Naive B cell (primary cell): ENCODE results near the gene SDK1. TPM values are rescaled to one million over a fixed set of nuclear protein-coding genes. Genes with fewer than 3 reads are reported as not detected.

Experiments
- ATAC-seq, 2 donors: fragments of 150-1000 bp; cut with Tn5 transposase; 2 replicates each; pipeline ENCODE4 v1.10.0; 2021; ENCODE audit warnings: low read depth in 2 of 2, mild to moderate bottlenecking in 2 of 2, moderate library complexity in 2 of 2
- DNase-seq: peaks from one replicate; pipeline ENCODE4 v3.0.0; 2022
- H3K27ac Mint-ChIP-seq, 6 donors: one replicate each; pipeline ENCODE4 v1.8.0; 2020 to 2022; ENCODE audit warnings: mild to moderate bottlenecking in 6 of 6, mixed read lengths in 6 of 6, moderate library complexity in 5 of 6, inconsistent platforms in 2 of 6
- H3K27me3 Mint-ChIP-seq, 3 donors: one replicate each; pipeline ENCODE4 v1.8.0; 2021 to 2022; ENCODE audit warnings: mixed read lengths in 3 of 3, mild to moderate bottlenecking in 1 of 3
- H3K36me3 Mint-ChIP-seq, 2 donors: one replicate each; pipeline ENCODE4 v1.8.0; 2020 to 2022; ENCODE audit warnings: mixed read lengths in 2 of 2, inconsistent platforms in 1 of 2, mild to moderate bottlenecking in 1 of 2
- H3K4me1 Mint-ChIP-seq, 3 donors: one replicate each; pipeline ENCODE4 v1.8.0; 2020 to 2022; ENCODE audit warnings: mixed read lengths in 3 of 3, inconsistent platforms in 1 of 3, mild to moderate bottlenecking in 1 of 3, moderate library complexity in 1 of 3
- H3K4me3 Mint-ChIP-seq, 8 donors: one replicate each; pipeline ENCODE4 v1.8.0; 2020 to 2022; ENCODE audit warnings: mild to moderate bottlenecking in 8 of 8, mixed read lengths in 8 of 8, moderate library complexity in 8 of 8, inconsistent platforms in 2 of 8
- H3K9me3 Mint-ChIP-seq, 7 donors: one replicate each; pipeline ENCODE4 v1.8.0; 2020 to 2022; ENCODE audit warnings: mixed read lengths in 7 of 7, mild to moderate bottlenecking in 5 of 7, inconsistent platforms in 2 of 7, moderate library complexity in 1 of 7
- polyA plus RNA-seq, 6 donors: library from polyadenylated mRNA; unstranded; fragments of 300-500 nt; fragmentation: Illumina TruSeq; gene quantifications; one replicate each; pipeline ENCODE4 v1.2.3, GENCODE V29; 2021; ENCODE audit warnings: low read depth in 6 of 6

The SDK1 gene
- polyA plus RNA-seq, 6 donors from 2014 or later = 0.15 to 0.60 (median 0.38) TPM; not detected in 2

GRCh38 chr7:3847336-3847735 lies 546.3 kb downstream of the SDK1 start:
- ATAC-seq = no peak
- no peaks in the 10 kb centered on the region for H3K36me3 Mint-ChIP-seq
- no peak overlapping the region for H3K4me3 Mint-ChIP-seq
- H3K4me1 Mint-ChIP-seq = no peaks in the 10 kb centered on the region
- H3K9me3 Mint-ChIP-seq = peaks cover 0 to 3% (median 0%) of the 10 kb centered on the region in 7 donors
- no peak for DNase-seq
- peaks cover 0 to 13% (median 12%) of the 10 kb centered on the region in 3 donors for H3K27me3 Mint-ChIP-seq
- H3K27ac Mint-ChIP-seq = peak overlapping the region in 1 of 6 donors; percentile 41

- Mint-ChIP-seq H3K4me3 (no peak overlapping the region), H3K36me3 (no peaks in the 10 kb centered on the region), H3K4me1 (peaks cover 0 to 6% (median 0%) of the 10 kb centered on the region in 3 donors), H3K27ac (no peak overlapping the region), H3K9me3 (peaks cover 0 to 13% (median 3%) of the 10 kb centered on the region in 7 donors), H3K27me3 (peaks cover 8 to 15% (median 15%) of the 10 kb centered on the region in 3 donors)
- DNase-seq = no peak
- ATAC-seq = no peak
Measured at GRCh38 chr7:3859431-3859830, 558.4 kb downstream of the SDK1 start.

GRCh38 chr7:3860932-3861331 lies 559.9 kb downstream of the SDK1 start:
- H3K36me3 Mint-ChIP-seq = no peaks in the 10 kb centered on the region
- H3K27ac Mint-ChIP-seq = no peak overlapping the region
- H3K9me3 Mint-ChIP-seq = peaks cover 0 to 17% (median 3%) of the 10 kb centered on the region in 7 donors
- H3K4me3 Mint-ChIP-seq = no peak overlapping the region
- ATAC-seq (no peak), DNase-seq (no peak)
- H3K4me1 Mint-ChIP-seq = peaks cover 0 to 6% (median 0%) of the 10 kb centered on the region in 3 donors
- peaks cover 11 to 17% (median 12%) of the 10 kb centered on the region in 3 donors for H3K27me3 Mint-ChIP-seq

GRCh38 chr7:3861386-3861785 lies 560.3 kb downstream of the SDK1 start:
- Mint-ChIP-seq H3K9me3 (peaks cover 0 to 17% (median 3%) of the 10 kb centered on the region in 7 donors), H3K27me3 (peaks cover 11 to 17% (median 15%) of the 10 kb centered on the region in 3 donors), H3K36me3 (no peaks in the 10 kb centered on the region), H3K4me1 (peaks cover 0 to 6% (median 0%) of the 10 kb centered on the region in 3 donors), H3K4me3 (no peak overlapping the region), H3K27ac (no peak overlapping the region)
- no peak for ATAC-seq
- DNase-seq = no peak

- Mint-ChIP-seq H3K27me3 (peaks cover 11 to 17% (median 15%) of the 10 kb centered on the region in 3 donors), H3K27ac (no peak overlapping the region), H3K36me3 (no peaks in the 10 kb centered on the region), H3K4me3 (no peak overlapping the region), H3K4me1 (peaks cover 0 to 6% (median 0%) of the 10 kb centered on the region in 3 donors), H3K9me3 (peaks cover 0 to 17% (median 3%) of the 10 kb centered on the region in 7 donors)
- ATAC-seq = peak; percentile 25 to 32
- no peak for DNase-seq
Measured at GRCh38 chr7:3861941-3862340, 560.9 kb downstream of the SDK1 start.

- DNase-seq (no peak), ATAC-seq (no peak)
- H3K27me3 Mint-ChIP-seq = peaks cover 11 to 17% (median 15%) of the 10 kb centered on the region in 3 donors
- no peak overlapping the region for H3K4me3 Mint-ChIP-seq
- no peak overlapping the region for H3K27ac Mint-ChIP-seq
- H3K9me3 Mint-ChIP-seq = peaks cover 0 to 17% (median 3%) of the 10 kb centered on the region in 7 donors
- H3K4me1 Mint-ChIP-seq = peaks cover 0 to 6% (median 0%) of the 10 kb centered on the region in 3 donors
- no peaks in the 10 kb centered on the region for H3K36me3 Mint-ChIP-seq
Measured at GRCh38 chr7:3862774-3863173, 561.7 kb downstream of the SDK1 start.

GRCh38 chr7:3866277-3866676 lies 565.2 kb downstream of the SDK1 start:
- DNase-seq (no peak), ATAC-seq (no peak)
- Mint-ChIP-seq H3K27ac (no peak overlapping the region), H3K4me1 (peaks cover 0 to 6% (median 0%) of the 10 kb centered on the region in 3 donors), H3K4me3 (peak overlapping the region in 1 of 8 donors; percentile 29), H3K36me3 (no peaks in the 10 kb centered on the region), H3K27me3 (peaks cover 11 to 16% (median 15%) of the 10 kb centered on the region in 3 donors), H3K9me3 (peaks cover 0 to 19% (median 3%) of the 10 kb centered on the region in 7 donors)

GRCh38 chr7:3867863-3868262 lies 566.8 kb downstream of the SDK1 start:
- Mint-ChIP-seq H3K4me1 (no peaks in the 10 kb centered on the region), H3K36me3 (no peaks in the 10 kb centered on the region), H3K27ac (no peak overlapping the region), H3K27me3 (peaks cover 11 to 27% (median 19%) of the 10 kb centered on the region in 3 donors), H3K4me3 (no peak overlapping the region), H3K9me3 (peaks cover 0 to 31% (median 4%) of the 10 kb centered on the region in 7 donors)
- DNase-seq (no peak), ATAC-seq (no peak)

- DNase-seq = no peak
- H3K4me1 Mint-ChIP-seq = no peaks in the 10 kb centered on the region
- H3K36me3 Mint-ChIP-seq = peaks cover 0 to 10% of the 10 kb centered on the region in 2 donors
- H3K27me3 Mint-ChIP-seq = peaks cover 13 to 29% (median 17%) of the 10 kb centered on the region in 3 donors
- no peak overlapping the region for H3K4me3 Mint-ChIP-seq
- H3K27ac Mint-ChIP-seq = no peak overlapping the region
- no peak for ATAC-seq
- peaks cover 0 to 7% (median 3%) of the 10 kb centered on the region in 7 donors for H3K9me3 Mint-ChIP-seq
Measured at GRCh38 chr7:3879355-3880075, 578.5 kb downstream of the SDK1 start.

GRCh38 chr7:3880228-3880987 lies 579.4 kb downstream of the SDK1 start:
- Mint-ChIP-seq H3K27ac (no peak overlapping the region), H3K9me3 (peaks cover 0 to 5% (median 0%) of the 10 kb centered on the region in 7 donors), H3K27me3 (peaks cover 10 to 21% (median 12%) of the 10 kb centered on the region in 3 donors), H3K4me3 (no peak overlapping the region), H3K36me3 (peaks cover 0 to 1% of the 10 kb centered on the region in 2 donors), H3K4me1 (no peaks in the 10 kb centered on the region)
- DNase-seq = no peak
- ATAC-seq = no peak

GRCh38 chr7:3882782-3883181 lies 581.7 kb downstream of the SDK1 start:
- no peak for DNase-seq
- H3K4me1 Mint-ChIP-seq = no peaks in the 10 kb centered on the region
- H3K36me3 Mint-ChIP-seq = no peaks in the 10 kb centered on the region
- H3K4me3 Mint-ChIP-seq = no peak overlapping the region
- peaks cover 11 to 14% (median 12%) of the 10 kb centered on the region in 3 donors for H3K27me3 Mint-ChIP-seq
- no peak overlapping the region for H3K27ac Mint-ChIP-seq
- peaks cover 0 to 5% (median 0%) of the 10 kb centered on the region in 7 donors for H3K9me3 Mint-ChIP-seq
- ATAC-seq = no peak

GRCh38 chr7:3884543-3884942 lies 583.5 kb downstream of the SDK1 start:
- Mint-ChIP-seq H3K9me3 (peaks cover 0 to 5% (median 0%) of the 10 kb centered on the region in 7 donors), H3K27me3 (peaks cover 9 to 14% (median 12%) of the 10 kb centered on the region in 3 donors), H3K27ac (no peak overlapping the region), H3K4me3 (no peak overlapping the region), H3K4me1 (no peaks in the 10 kb centered on the region), H3K36me3 (no peaks in the 10 kb centered on the region)
- DNase-seq (no peak), ATAC-seq (no peak)

GRCh38 chr7:3887096-3887690 lies 586.1 kb downstream of the SDK1 start:
- peaks cover 0 to 3% (median 0%) of the 10 kb centered on the region in 7 donors for H3K9me3 Mint-ChIP-seq

More at GRCh38 chr7:3887096-3887690, 586.1 kb downstream of the SDK1 start:
- Mint-ChIP-seq H3K4me1 (no peaks in the 10 kb centered on the region), H3K36me3 (peaks cover 0 to 6% of the 10 kb centered on the region in 2 donors), H3K27me3 (peaks cover 4 to 31% (median 13%) of the 10 kb centered on the region in 3 donors), H3K4me3 (no peak overlapping the region), H3K27ac (no peak overlapping the region)
- no peak for ATAC-seq
- no peak for DNase-seq
